NCI-H526 treated with DMSO at 0.1 percent for 48 hours (cell line): ENCODE measurements around the gene KLC1.
"Not testable (repeated sequence)": the region's sequence is repeated elsewhere in the genome, so short reads cannot be mapped to it uniquely, and the experiment has no call there.

Experiments
- DNase-seq: peaks from one replicate; lab custom pipeline; 2025; lab: John Stamatoyannopoulos, UW

Gene KLC1

GRCh38 chr14:103625356-103626095 lies 3.5 kb upstream of the KLC1 start:
- DNase-seq, result no peak

DNA sequence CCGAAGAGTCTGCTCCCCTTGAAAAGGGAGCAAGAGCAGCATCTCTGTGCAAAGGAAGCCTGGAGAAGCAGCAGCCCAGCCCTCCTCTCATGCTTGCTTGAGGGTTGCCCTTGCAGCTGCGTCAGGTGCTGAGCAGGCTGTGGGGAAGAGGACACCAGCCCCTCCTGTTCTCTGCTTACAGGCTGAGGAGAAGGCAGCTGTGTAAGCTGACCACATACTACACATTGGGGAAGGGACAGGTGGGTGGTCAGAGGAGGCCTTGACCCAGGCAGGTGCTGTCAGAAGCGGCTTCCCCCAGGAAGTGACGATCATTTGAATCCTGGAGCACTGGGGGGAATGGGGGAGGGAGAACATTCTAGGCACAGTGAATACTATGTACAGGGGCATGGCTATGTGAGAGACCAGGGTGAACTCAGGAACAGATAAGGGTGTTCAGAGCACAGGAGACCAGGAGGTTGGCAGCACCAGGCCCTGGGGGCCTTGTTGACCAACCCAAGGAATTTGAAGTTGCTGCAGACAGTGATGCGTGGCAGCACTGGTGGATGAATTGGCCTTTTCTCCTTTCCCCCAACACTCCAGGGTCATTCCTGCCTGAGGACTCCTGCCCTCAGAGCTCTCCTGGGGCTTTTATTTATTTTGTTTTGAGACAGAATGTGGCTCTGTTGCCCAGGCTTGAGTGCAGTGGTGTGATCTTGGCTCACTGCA lies 2.7 kb upstream of the KLC1 start:
- no peak for DNase-seq

GRCh38 chr14:103627073-103628025 lies 1.7 kb upstream of the KLC1 start:
- no peak for DNase-seq

GRCh38 chr14:103628221-103628683 lies 759 bp upstream of the KLC1 start:
- no peak for DNase-seq

DNA sequence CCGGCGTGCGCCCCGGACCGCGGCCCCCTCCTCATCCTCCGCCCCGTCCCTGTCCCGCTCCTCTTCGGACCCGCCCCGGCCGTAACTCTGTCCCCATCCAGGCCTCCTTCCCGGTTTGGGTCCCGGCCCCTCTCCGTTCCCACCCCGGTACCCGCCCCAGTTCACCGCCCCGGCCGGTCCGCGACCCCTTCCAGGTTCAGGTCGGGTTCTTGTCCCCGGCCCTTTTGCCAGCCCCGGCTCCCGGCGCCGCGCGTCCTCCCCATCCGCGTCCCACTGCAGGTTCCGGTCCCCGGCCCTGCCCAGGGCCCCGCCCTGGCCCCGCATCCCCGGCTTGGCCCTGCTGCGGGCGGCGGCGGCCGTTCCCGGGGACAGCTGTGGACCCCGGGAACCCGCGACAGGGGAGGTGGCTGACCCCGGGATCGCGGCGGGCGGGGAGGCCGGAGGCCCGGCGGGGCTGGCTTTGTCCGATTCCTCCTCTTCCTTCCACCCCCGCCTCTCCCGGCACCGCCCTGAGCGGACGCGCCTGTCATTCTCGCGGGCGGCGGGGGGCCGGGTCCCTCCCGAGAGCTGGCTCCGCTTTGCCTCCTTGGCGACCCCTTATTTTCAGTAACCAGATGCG lies 601 bp downstream of the KLC1 start:
- DNase-seq, result no peak

- no peak for DNase-seq
Observed at GRCh38 chr14:103630364-103631108, 1.5 kb downstream of the KLC1 start.

GRCh38 chr14:103633391-103633790 lies 4.4 kb downstream of the KLC1 start:
- DNase-seq, result no peak

DNA sequence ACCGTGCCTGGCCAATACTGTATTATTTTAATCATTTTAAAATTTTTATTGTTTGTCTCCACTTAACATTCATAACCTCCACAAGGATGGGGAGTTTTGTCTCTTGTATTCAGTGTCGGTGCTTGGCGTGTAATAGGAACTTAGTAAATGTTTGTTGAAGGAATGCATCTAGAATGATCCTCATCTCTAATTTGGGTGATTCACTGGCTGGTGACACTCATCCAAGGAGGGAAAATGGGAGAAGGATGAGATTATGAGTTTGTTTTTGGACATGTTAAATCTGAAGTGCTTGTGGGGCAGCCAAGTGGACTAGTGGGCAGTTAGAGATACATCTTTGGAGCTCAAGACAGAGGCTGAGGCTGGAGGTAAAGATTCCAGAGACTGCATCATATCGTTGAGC lies 5.1 kb downstream of the KLC1 start:
- DNase-seq, result no peak

DNA sequence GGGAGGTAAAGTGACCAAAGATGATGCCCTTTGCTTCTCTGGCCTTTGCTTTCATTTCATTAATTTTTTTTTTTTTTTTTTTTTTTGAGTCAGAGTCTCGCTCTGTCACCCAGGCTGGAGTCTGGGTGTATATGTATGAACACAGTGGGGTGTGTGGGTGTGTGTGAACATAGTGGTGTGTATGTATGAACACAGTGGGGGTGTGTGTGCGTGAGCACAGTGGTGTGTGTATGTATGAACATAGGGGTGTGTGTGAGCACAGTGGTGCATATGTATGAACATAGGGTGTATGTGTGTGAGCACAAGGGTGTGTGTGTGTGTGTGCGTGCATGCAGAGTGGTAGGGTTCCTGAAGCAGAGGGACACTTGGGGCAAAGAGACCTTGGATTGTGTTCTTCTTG lies 9.6 kb downstream of the KLC1 start:
- DNase-seq, result no peak

DNA sequence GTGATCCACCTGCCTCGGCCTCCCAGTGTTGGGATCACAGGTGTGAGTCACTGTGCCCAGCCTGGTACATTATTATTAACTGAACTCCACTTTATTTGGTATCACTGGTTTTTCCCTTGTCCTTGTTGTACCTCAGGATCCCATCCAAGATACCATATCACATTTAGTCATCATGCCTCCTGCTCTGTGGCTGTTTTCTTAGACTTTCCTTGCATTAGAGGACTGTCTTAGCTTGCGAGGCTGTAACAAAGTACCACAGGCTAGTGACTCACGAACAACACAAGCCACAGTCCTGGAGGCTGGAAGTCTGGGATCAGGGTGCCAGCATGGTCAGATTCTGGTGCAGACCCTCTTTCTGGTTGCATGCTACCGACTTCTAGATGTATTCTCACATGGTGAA lies 12.2 kb downstream of the KLC1 start:
- DNase-seq, result no peak

GRCh38 chr14:103646189-103646588 lies 17.2 kb downstream of the KLC1 start:
- DNase-seq, result no peak

DNA sequence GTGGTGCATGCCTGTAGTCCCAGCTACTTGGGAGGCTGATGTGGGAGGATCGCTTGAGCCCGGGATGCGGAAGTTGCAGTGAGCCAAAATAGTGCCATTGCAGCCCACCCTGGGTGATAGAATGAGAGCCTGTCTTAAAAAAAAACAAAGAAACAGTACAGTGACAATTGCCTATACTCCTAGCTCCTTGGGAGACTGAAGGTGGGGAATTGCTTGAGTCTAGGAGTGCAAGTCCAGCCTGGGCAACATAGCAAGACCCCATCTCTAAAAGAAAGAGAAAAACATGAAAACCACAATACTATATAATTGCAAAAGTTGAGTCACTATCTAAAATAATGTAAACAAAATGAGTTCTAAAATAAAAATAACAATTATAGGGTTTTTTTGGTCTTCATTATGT lies 20.0 kb downstream of the KLC1 start:
- no peak for DNase-seq

DNA sequence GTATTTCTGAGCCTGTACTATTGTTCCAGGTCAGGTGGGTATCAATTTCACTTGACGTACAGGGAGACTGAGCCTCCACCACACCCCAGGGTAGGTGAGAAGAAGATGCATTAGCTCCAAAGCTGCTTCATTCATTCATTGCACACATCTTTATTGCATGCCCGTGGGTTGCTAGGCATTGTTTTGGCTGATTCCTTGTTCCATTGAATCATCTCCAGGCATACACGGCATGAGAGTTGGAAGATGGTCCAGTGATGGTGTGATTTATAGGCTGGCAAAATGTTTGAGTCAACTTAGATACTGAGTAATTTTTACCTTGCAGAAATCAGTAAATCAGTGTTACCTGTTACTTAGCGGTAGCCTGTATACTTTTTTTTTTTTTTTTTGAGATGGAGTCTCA lies 21.2 kb downstream of the KLC1 start:
- no peak for DNase-seq

GRCh38 chr14:103651585-103651984 lies 22.6 kb downstream of the KLC1 start:
- DNase-seq, result no peak

DNA sequence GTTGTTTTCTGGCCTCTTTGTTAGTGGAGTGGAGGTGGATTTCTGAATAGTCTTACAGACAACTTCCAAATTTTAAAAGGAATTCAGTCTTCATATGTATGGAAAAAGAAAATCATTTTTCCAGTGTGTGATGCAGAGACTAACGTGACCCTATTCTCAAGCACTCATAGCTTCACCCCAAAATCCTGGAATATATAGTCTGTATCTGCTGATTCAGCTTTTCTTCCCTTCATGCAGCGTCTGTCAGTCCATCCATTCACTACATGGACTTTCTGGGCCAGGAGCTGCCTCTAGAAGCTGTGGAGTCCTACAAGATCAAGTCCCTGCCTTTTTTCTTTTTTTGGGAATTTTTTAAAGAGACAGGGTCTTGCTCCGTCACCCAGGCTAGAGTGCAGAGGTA lies 23.8 kb downstream of the KLC1 start:
- DNase-seq, result no peak

DNA sequence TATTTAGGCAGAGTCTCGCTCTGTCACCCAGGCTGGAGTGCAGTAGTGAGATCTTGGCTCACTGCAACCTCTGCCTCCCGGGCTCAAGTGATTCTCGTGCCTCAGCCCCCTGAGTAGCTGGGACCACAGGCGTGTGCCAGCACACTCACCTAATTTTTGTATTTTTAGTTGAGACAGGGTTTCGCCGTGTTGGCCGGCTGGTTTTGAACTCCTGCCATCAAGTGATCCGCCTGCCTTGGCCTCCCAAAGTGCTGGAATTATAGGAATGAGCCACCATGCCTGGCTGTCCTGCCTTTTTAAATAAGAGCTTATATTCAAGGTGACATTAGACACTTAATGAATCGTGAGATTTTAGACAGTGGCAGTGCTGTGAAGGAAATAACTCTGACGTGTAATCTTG lies 24.3 kb downstream of the KLC1 start:
- DNase-seq, result not testable (repeated sequence)

- DNase-seq, result no peak
Observed at GRCh38 chr14:103653805-103654204, 24.8 kb downstream of the KLC1 start.

GRCh38 chr14:103654619-103655018 lies 25.6 kb downstream of the KLC1 start:
- no peak for DNase-seq

GRCh38 chr14:103656031-103656755 lies 27.2 kb downstream of the KLC1 start:
- no peak for DNase-seq

DNA sequence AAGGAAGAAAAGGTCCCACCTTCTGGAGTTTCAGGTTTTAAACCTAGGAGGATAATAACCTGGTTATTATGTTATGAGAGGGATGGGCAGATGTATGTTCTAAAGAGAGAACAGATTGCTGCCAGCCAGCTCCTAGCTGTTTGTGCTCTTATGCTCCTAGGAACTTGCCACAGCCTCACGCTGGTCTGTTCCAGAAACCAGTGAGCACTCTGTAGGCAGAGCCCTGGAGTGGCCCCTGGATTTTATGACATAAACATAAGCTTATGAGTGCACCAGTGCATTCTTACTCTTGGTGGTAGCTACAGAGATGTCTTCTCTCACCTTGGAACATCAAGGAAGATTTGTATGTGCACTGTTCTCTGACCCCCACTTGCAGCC lies 27.7 kb downstream of the KLC1 start:
- no peak for DNase-seq

DNA sequence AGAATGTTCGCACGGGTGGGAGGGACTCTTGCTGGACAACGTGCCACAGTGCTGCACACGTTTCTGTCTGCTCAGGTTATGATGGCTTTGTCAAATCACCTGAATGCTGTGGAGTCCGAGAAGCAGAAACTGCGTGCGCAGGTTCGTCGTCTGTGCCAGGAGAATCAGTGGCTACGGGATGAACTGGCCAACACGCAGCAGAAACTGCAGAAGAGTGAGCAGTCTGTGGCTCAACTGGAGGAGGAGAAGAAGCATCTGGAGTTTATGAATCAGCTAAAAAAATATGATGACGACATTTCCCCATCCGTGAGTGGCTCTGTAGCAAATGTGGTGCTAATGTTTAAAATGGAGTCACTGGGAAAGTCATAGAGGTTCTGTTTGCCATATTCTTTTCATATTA lies 28.5 kb downstream of the KLC1 start:
- DNase-seq, result no peak
